Vagina (tissue), 2 donors: ENCODE measurements around the gene LUZP1.

Experiments
- POLR2A ChIP-seq, 2 donors: fragments of 450-650 bp; IDR thresholded peaks; one replicate each; pipeline ENCODE4 v1.6.1; 2017; ENCODE audit warnings: antibody characterized with exemption in 2 of 2, mild to moderate bottlenecking in 2 of 2, moderate library complexity in 2 of 2
- POLR2AphosphoS5 ChIP-seq, 2 donors: sonication (generic); formaldehyde crosslinking; IDR thresholded peaks; one replicate each; pipeline ENCODE4 v1.9.0; 2017; ENCODE audit warnings: antibody characterized with exemption in 2 of 2, mild to moderate bottlenecking in 2 of 2, low read depth in 1 of 2; ENCODE audit not compliant: insufficient read depth in 1 of 2
- TF ChIP-seq, protein P1 (sequence below), 3 experiments: fragments of 450-650 bp in 2 of 3; fragments of 200-600 bp in 1 of 3; sonication (generic) in 1 of 3; IDR thresholded peaks; one replicate each; pipeline ENCODE4 v1.5.1; 2017 to 2019; ENCODE audit warnings: antibody characterized with exemption in 3 of 3, mild to moderate bottlenecking in 2 of 3, moderate library complexity in 2 of 3

DNA sequence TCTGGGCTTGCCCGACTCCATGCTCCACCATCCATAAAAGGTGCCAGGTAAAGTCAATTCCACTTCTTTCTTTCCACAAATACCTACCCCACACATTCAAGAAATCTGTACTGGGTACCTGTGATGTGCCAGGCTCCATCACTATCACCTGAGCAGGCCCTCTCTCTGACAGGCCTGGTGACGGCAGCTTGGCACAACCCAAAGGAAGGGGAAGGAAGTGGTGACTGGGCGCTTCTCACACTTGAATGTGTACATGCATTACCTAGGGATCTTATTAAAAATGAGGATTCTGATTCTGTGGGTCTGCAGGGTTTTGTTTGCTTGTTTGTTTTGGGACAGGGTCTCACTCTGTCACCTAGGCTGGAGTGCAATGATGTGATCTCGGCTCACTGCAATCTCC lies 41.1 kb upstream of the LUZP1 start:
- TF ChIP-seq, protein P1, sequence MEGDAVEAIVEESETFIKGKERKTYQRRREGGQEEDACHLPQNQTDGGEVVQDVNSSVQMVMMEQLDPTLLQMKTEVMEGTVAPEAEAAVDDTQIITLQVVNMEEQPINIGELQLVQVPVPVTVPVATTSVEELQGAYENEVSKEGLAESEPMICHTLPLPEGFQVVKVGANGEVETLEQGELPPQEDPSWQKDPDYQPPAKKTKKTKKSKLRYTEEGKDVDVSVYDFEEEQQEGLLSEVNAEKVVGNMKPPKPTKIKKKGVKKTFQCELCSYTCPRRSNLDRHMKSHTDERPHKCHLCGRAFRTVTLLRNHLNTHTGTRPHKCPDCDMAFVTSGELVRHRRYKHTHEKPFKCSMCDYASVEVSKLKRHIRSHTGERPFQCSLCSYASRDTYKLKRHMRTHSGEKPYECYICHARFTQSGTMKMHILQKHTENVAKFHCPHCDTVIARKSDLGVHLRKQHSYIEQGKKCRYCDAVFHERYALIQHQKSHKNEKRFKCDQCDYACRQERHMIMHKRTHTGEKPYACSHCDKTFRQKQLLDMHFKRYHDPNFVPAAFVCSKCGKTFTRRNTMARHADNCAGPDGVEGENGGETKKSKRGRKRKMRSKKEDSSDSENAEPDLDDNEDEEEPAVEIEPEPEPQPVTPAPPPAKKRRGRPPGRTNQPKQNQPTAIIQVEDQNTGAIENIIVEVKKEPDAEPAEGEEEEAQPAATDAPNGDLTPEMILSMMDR (IDR thresholded peaks at IDR 0.05), result no peak
- TF ChIP-seq POLR2A (IDR thresholded peaks at IDR 0.05) (no peak), POLR2AphosphoS5 (IDR thresholded peaks at IDR 0.05; ENCODE audit: insufficient read depth in 1 of 2, low read depth in 1 of 2) (no peak)
